GM19023 (cell line): Measurements from ENCODE around the gene FEV.

Experiments
- ATAC-seq: cut with Tn5 transposase; IDR thresholded peaks from one replicate; pipeline ENCODE4 v1.9.1; 2021; ENCODE audit warnings: mild to moderate bottlenecking, moderate library complexity; ENCODE audit not compliant: unreplicated experiment

Gene FEV

GRCh38 chr2:218985021-218985324 lies at the start of gene FEV:
TSS of gene FEV (minus strand) at chr2:218985184. CDS start at chr2:218985075, 109 bp downstream.
- ATAC-seq = no peak

GRCh38 chr2:219032051-219032745 lies 47.2 kb upstream of the FEV start:
- ATAC-seq = no peak

DNA sequence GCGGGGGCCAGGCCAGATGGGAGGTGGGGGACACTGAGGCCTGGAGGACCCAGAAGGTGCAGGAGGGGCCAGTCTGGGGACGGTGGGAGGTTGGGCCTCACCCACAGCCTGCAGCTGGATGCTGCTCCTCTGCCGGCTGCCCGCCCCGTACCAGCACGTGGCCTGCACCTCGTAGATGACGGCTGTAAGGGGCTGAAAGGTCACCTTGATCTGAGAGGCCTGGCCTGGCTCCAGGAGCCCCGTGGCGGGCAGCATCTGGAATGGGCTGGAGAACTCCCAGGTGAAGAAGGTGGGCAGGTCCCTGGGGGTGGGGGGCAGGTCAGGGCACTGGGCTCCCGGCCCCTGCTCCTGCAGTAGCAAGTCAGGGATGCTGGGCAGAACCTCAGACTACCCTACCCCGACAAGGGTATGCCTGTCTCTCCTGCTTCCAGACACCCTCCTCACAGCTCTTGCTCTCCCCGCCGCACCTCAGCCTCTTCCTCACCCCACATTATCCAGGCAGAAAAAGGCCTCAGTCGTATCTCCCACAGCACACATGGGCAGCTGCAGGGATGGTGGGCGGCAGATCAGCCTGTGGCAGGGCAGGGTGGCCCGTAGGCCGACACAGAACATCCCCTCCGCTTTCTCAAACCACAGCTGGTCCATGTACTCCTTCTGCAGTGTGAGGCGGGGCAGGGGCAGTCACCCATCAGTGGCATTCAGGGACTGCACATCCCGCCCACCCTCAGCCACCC lies 46.2 kb upstream of the FEV start:
- no peak for ATAC-seq

DNA sequence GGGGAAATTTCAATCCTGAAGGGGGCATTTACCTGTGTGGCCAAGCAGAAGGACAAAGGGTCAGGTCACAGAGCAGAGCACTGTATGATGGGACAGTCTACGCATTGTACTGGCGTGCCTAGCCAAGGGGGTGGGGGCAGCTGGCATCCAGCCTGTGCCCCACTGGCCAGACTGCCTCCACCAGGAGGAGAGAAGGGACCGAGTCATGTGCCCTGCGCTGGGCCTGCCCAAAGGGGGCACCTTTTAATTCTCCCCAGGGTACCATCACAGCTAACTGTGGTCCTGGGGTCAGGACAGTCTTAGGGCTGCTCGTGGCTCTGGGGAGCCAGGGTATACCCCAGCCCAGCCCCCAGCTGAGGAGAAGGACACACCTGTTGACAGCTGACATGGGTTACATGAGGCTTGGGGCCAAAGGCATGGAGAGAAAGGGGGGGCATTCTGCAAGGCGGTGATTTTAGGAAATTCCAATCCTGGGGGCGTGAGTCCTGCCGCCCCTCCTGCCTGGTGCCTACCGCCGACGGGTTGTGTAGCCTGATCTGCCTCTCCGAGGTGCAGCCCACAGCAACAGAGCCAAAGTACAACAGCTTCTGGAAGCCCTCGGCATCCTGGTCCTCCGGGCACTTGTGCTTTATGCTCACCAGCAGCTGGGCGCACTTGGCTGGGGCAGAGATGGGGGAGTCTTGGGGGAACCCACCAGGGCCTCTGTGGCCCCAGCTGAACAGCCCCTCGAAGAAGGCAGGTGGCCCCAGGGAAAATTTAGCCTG lies 45.4 kb upstream of the FEV start:
- ATAC-seq = no peak

- ATAC-seq = peak; percentile 70
Measured at GRCh38 chr2:219029829-219030165, 44.8 kb upstream of the FEV start.

GRCh38 chr2:219028996-219029828 lies 44.2 kb upstream of the FEV start:
- no peak for ATAC-seq

DNA sequence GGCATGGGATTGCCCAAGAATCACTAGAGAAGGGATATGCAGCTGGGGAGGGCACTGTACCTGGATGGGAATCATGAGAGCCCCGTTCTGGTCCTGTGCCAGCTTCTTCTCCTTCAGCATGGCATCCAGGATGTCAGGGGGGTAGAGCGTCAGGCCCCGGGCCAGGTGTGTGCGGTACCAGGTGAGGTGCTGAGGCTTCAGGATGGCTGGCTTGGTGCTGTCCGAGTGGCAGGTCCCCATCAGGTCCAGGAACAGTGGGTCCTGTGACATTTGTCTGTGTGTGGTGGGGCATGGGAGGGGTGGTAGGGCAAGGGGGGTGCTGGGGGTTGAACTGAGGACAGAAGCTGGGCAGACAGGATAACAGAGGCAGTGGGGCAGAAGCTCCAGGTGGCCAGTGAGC lies 43.2 kb upstream of the FEV start:
- ATAC-seq = no peak

DNA sequence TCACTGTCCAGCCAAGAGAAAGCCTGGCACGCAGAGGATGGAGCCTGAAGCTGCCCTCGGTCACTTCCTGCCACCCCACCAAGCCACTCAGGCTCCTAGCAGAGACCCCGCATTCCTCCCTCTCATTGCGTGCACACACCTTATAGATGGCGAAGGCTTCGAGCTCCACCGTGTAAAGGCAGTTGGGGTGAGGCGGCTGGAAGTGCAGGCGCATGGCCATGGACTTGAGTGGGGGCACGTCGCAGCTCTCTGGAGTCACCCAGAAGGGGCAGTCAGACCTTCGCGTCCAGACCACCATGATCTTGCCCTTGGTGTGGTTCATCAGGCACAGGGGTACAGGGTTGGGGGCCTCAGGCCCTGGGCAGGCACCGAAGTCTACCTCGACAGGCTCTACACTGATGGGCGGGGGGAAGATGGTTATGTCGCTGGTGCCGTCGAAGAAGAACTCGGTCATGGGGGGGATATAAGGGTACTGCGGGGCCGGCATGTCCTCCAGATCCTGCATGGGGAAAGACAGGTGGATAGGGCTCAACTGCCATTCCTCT lies 42.6 kb upstream of the FEV start:
- ATAC-seq = no peak

DNA sequence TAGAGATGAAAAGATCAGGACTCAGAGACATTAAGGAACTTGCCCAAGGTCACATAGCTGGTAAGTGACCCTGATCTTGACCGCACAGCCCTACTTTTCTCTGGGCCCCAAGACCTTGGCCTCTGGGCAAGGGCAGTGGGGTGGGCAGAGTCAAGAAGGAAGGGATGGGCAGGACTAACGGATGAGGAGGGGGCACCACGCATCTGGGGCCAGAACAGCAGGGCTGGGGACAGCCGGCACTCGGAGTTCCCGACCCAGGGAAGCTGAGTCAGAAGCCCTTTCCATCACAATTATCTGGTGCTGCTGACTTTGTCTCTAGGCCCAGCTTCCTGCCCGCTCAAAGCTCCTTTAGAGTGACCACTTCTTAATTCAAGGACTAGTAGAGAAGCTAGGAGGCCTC lies 42.0 kb upstream of the FEV start:
- no peak for ATAC-seq

- no peak for ATAC-seq
Measured at GRCh38 chr2:219025637-219026585, 40.9 kb upstream of the FEV start.

DNA sequence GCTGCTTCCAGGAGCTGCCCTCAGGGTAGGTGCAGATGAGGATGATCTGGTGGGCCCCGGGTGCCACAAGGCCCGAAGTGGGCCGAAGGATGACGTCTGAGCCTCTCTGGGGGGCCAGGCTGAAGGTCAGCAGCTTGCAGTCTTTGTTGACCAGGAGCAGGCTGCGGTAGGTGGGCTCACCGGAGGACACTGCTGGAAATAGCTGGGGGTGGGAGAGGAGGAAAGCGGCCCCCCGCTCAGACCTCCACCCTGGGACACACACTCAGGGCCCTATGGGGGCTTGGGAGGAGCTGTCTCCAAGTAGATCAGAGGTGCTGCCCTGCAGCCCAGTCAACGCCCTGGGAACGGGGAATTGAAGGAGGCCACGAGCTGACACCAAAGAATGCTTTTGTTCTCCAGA lies 39.1 kb upstream of the FEV start:
- no peak for ATAC-seq

- ATAC-seq = no peak
Measured at GRCh38 chr2:219023045-219023605, 38.1 kb upstream of the FEV start.

GRCh38 chr2:219022616-219023015 lies 37.6 kb upstream of the FEV start:
- ATAC-seq = no peak

GRCh38 chr2:219022041-219022440 lies 37.1 kb upstream of the FEV start:
- ATAC-seq = no peak

DNA sequence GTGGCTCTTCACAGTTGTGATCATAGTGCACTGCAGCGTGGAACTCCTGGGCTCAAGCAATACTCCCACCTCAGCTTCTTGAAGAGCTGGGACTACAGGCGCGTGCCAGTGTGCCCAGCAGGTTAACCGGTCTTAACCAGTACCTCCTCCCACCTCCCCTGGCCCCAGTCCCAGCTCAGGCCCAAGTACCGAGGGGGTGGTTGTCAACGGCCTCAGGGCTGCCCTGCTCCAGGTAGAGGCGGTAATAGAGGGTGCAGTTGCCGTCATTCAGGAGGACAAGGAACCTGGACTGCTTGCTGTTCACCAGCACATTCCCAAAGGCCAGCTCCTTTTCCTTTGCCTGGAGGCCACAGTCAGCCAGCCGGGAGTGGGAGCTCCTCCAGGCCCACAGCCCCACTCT lies 36.6 kb upstream of the FEV start:
- no peak for ATAC-seq

GRCh38 chr2:219020604-219021365 lies 35.8 kb upstream of the FEV start:
- no peak for ATAC-seq

DNA sequence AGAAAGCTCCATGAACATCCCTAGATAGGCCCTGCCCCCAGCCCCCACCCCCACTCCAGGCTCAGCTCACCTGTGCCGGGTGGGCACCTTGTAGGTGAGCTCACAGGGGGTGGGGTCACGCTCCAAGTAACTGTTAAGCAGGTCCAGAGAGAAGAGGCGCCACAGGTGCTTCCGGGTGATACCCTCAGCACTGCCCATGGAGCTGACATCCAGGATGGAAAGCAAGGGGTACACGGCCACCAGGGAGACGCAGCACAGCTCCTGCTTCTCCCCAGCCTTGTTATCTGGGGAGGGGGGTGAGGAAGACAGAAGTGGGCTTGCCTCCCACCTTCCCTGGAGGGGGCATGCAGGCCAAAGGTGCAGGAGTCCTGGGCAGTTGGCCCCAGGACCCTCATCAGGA lies 34.5 kb upstream of the FEV start:
- ATAC-seq = no peak

- no peak for ATAC-seq
Measured at GRCh38 chr2:219018726-219019125, 33.7 kb upstream of the FEV start.

DNA sequence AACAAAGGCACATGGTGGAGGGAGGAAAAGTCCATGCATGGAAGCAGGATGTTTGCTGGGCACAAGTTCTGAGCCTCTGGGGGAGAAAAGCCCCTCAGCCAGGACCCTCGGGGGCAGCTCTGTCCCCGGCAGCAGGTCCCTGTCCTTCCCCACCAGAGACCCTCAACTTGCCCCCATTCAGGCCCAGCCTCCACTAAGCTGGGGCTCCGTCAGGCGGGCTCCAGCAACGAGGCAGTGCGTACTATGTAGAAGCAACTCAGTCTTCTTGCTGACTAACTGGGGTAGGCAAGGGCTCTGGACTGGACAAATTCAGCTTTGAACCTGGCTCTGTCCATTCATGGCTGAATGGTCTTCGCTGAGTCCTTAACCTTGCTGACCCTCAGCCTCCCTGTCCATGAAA lies 33.3 kb upstream of the FEV start:
- ATAC-seq = no peak
